ENCODE data around the gene ALDH4A1. TPM values are rescaled to one million over a fixed set of nuclear protein-coding genes. Genes with fewer than 3 reads are reported as not detected.

The ALDH4A1 gene
- total RNA-seq, 1 experiment from 2014 or later, result 18.1 TPM

GRCh38 chr1:18928406-18928805 is 26.1 kb upstream of the ALDH4A1 start:
- H3K4me2 ChIP-seq (ENCODE audit: low read length), result peak overlapping the region; percentile 73
- no peak for ATAC-seq
- no peaks in the 10 kb centered on the region for H3K9me2 ChIP-seq (replicated peaks; ENCODE audit: low read length)
- no peaks in the 10 kb centered on the region for H4K20me1 ChIP-seq (ENCODE audit: low read length)
- no peaks in the 10 kb centered on the region for H3K9me3 ChIP-seq (ENCODE audit: low read length)
- DNase-seq, result no peak
- no peak overlapping the region for H3K4me3 ChIP-seq (ENCODE audit: low read length)
- H3K79me2 ChIP-seq (ENCODE audit: low read length), result peaks cover 83% of the 10 kb centered on the region
- H3F3A ChIP-seq (ENCODE audit: low read length, unreplicated experiment), result no peaks in the 10 kb centered on the region
- H2AFZ ChIP-seq (ENCODE audit: low read length), result no peak overlapping the region
- intact Hi-C loops (cut with micrococcal nuclease), result no loop called here
- no peak for TF ChIP-seq EZH2phosphoT487 (IDR thresholded peaks at IDR 0.05; ENCODE audit: borderline replicate concordance, low read length)
- no peak for TF ChIP-seq CTCF (conservative IDR thresholded peaks at IDR 0.05; ENCODE audit: low read depth, low read length)
- TF ChIP-seq EZH2 (IDR thresholded peaks at IDR 0.05; ENCODE audit: low read length, unreplicated experiment), result no peak
- no TSS peak for BruUV-seq (replicated peaks)
- peaks cover 81% of the 10 kb centered on the region for H3K4me1 ChIP-seq (ENCODE audit: insufficient read depth, low read length)
- peak overlapping the region; percentile 100 for H3K27ac ChIP-seq (ENCODE audit: low read length)
- H3K27me3 ChIP-seq (ENCODE audit: low read length), result no peaks in the 10 kb centered on the region
- POLR2A ChIA-PET (ENCODE audit: unreplicated experiment), result no interaction called here
- CTCF ChIA-PET, result no interaction called here
- no peaks in the 10 kb centered on the region for H3K36me3 ChIP-seq (ENCODE audit: low read depth, low read length)
- H3K9ac ChIP-seq (ENCODE audit: low read length), result peak overlapping the region; percentile 93

- Histone ChIP-seq H2AFZ (ENCODE audit: low read length) (no peak overlapping the region), H3K79me2 (ENCODE audit: low read length) (peaks cover 83% of the 10 kb centered on the region), H3K4me1 (ENCODE audit: insufficient read depth, low read length) (peaks cover 82% of the 10 kb centered on the region), H3F3A (ENCODE audit: low read length, unreplicated experiment) (no peaks in the 10 kb centered on the region), H3K4me2 (ENCODE audit: low read length) (peak overlapping the region; percentile 73), H3K9ac (ENCODE audit: low read length) (peak overlapping the region; percentile 93), H3K36me3 (ENCODE audit: low read depth, low read length) (no peaks in the 10 kb centered on the region), H3K4me3 (ENCODE audit: low read length) (peak overlapping the region; percentile 34; the same call in 1 of the 2 replicates), H3K27ac (ENCODE audit: low read length) (peak overlapping the region; percentile 100), H3K9me3 (ENCODE audit: low read length) (no peaks in the 10 kb centered on the region), H3K27me3 (ENCODE audit: low read length) (no peaks in the 10 kb centered on the region), H3K9me2 (replicated peaks; ENCODE audit: low read length) (no peaks in the 10 kb centered on the region), H4K20me1 (ENCODE audit: low read length) (no peaks in the 10 kb centered on the region)
- intact Hi-C loops (cut with micrococcal nuclease), result no loop called here
- no TSS peak for BruUV-seq (replicated peaks)
- ChIA-PET CTCF (interaction anchor here (0.6 to 0.9 kb wide), 2 partner anchors 10 to 14 kb away, joined by 3 to 4 read pairs; no protein-coding TSS in a partner anchor), POLR2A (ENCODE audit: unreplicated experiment) (no interaction called here)
- peak; percentile 74 for DNase-seq
- ATAC-seq, result peak; percentile 17
- no peak for TF ChIP-seq EZH2phosphoT487 (IDR thresholded peaks at IDR 0.05; ENCODE audit: borderline replicate concordance, low read length)
- no peak for TF ChIP-seq EZH2 (IDR thresholded peaks at IDR 0.05; ENCODE audit: low read length, unreplicated experiment)
- no peak for TF ChIP-seq CTCF (conservative IDR thresholded peaks at IDR 0.05; ENCODE audit: low read depth, low read length)
Measured at GRCh38 chr1:18927654-18928272, 25.4 kb upstream of the ALDH4A1 start.

GRCh38 chr1:18927082-18927653 is 24.8 kb upstream of the ALDH4A1 start:
- H3K79me2 ChIP-seq (ENCODE audit: low read length), result peaks cover 83% of the 10 kb centered on the region
- H3K9me2 ChIP-seq (replicated peaks; ENCODE audit: low read length), result no peaks in the 10 kb centered on the region
- H4K20me1 ChIP-seq (ENCODE audit: low read length), result no peaks in the 10 kb centered on the region
- ChIA-PET POLR2A (ENCODE audit: unreplicated experiment) (interaction anchor here (0.6 kb wide), 1 partner anchor 1488 kb away, joined by 4 read pairs; the partner anchor contains the start of gene RCC2), CTCF (interaction anchor here (0.6 to 1.0 kb wide), 5 partner anchors 11 to 83 kb away, joined by 3 to 10 read pairs (median 4); no protein-coding TSS in a partner anchor)
- 0 out of 2 replicates have a peak overlapping the region, but pooled peaks have one; percentile 23 for H2AFZ ChIP-seq (ENCODE audit: low read length)
- ATAC-seq (peak; percentile 34), DNase-seq (peak; percentile 49)
- TSS peak; percentile 90 for BruUV-seq (replicated peaks)
- peak overlapping the region; percentile 34; the same call in 1 of the 2 replicates for H3K4me3 ChIP-seq (ENCODE audit: low read length)
- peaks cover 82% of the 10 kb centered on the region for H3K4me1 ChIP-seq (ENCODE audit: insufficient read depth, low read length)
- H3K27ac ChIP-seq (ENCODE audit: low read length), result peak overlapping the region; percentile 100
- H3K9ac ChIP-seq (ENCODE audit: low read length), result peak overlapping the region; percentile 93
- H3F3A ChIP-seq (ENCODE audit: low read length, unreplicated experiment), result no peaks in the 10 kb centered on the region
- peak overlapping the region; percentile 73 for H3K4me2 ChIP-seq (ENCODE audit: low read length)
- H3K27me3 ChIP-seq (ENCODE audit: low read length), result no peaks in the 10 kb centered on the region
- TF ChIP-seq EZH2 (IDR thresholded peaks at IDR 0.05; ENCODE audit: low read length, unreplicated experiment), result no peak
- no peak for TF ChIP-seq CTCF (conservative IDR thresholded peaks at IDR 0.05; ENCODE audit: low read depth, low read length)
- no peak for TF ChIP-seq EZH2phosphoT487 (IDR thresholded peaks at IDR 0.05; ENCODE audit: borderline replicate concordance, low read length)
- H3K36me3 ChIP-seq (ENCODE audit: low read depth, low read length), result no peaks in the 10 kb centered on the region
- H3K9me3 ChIP-seq (ENCODE audit: low read length), result no peaks in the 10 kb centered on the region
- intact Hi-C loops (cut with micrococcal nuclease), result no loop called here
